Panc1 (cell line): ENCODE measurements around the gene SLC25A38.

Experiments used
- POLR2AphosphoS5 ChIP-seq: IDR thresholded peaks from 2 replicates; pipeline ENCODE4 v1.6.1; 2012; ENCODE audit warnings: mild to moderate bottlenecking, low read depth, low read length, moderate library complexity
- TF ChIP-seq, protein P1 (sequence below), 2 experiments: IDR thresholded peaks; 2 replicates each; pipeline ENCODE4 v1.6.1; 2011 to 2012; ENCODE audit warnings: low read depth in 2 of 2, control low read depth in 1 of 2, low read length in 1 of 2, mild to moderate bottlenecking in 1 of 2, moderate library complexity in 1 of 2; ENCODE audit not compliant: insufficient read depth in 1 of 2
- TF ChIP-seq, protein P2 (sequence below): fragments of 450-650 bp; IDR thresholded peaks from 2 replicates; pipeline ENCODE4 v1.5.1; 2017; ENCODE audit warnings: mild to moderate bottlenecking

DNA sequence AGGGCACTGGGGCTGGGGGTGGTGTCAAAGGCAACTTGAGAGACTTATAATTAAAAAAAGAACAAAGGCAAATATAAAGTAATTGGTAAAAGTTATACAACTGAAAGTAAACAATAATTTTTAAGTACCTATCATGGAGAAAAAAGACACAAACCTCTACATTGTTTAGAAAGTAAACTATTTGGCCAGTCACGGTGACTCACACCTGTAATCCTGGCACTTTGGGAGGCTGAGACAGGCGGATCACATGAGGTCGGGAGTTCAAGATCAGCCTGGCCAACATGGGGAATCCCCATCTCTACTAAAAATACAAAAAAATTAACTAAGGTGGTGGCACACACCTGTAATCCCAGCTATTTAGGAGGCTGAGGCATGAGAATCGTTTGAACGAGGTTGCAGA lies 49.2 kb downstream of the SLC25A38 start:
- TF ChIP-seq, protein P1, sequence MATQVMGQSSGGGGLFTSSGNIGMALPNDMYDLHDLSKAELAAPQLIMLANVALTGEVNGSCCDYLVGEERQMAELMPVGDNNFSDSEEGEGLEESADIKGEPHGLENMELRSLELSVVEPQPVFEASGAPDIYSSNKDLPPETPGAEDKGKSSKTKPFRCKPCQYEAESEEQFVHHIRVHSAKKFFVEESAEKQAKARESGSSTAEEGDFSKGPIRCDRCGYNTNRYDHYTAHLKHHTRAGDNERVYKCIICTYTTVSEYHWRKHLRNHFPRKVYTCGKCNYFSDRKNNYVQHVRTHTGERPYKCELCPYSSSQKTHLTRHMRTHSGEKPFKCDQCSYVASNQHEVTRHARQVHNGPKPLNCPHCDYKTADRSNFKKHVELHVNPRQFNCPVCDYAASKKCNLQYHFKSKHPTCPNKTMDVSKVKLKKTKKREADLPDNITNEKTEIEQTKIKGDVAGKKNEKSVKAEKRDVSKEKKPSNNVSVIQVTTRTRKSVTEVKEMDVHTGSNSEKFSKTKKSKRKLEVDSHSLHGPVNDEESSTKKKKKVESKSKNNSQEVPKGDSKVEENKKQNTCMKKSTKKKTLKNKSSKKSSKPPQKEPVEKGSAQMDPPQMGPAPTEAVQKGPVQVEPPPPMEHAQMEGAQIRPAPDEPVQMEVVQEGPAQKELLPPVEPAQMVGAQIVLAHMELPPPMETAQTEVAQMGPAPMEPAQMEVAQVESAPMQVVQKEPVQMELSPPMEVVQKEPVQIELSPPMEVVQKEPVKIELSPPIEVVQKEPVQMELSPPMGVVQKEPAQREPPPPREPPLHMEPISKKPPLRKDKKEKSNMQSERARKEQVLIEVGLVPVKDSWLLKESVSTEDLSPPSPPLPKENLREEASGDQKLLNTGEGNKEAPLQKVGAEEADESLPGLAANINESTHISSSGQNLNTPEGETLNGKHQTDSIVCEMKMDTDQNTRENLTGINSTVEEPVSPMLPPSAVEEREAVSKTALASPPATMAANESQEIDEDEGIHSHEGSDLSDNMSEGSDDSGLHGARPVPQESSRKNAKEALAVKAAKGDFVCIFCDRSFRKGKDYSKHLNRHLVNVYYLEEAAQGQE (IDR thresholded peaks at IDR 0.05; ENCODE audit: insufficient read depth in 1 of 2, low read depth in 2 of 2, low read length in 1 of 2) = no peak
- TF ChIP-seq, protein P2, sequence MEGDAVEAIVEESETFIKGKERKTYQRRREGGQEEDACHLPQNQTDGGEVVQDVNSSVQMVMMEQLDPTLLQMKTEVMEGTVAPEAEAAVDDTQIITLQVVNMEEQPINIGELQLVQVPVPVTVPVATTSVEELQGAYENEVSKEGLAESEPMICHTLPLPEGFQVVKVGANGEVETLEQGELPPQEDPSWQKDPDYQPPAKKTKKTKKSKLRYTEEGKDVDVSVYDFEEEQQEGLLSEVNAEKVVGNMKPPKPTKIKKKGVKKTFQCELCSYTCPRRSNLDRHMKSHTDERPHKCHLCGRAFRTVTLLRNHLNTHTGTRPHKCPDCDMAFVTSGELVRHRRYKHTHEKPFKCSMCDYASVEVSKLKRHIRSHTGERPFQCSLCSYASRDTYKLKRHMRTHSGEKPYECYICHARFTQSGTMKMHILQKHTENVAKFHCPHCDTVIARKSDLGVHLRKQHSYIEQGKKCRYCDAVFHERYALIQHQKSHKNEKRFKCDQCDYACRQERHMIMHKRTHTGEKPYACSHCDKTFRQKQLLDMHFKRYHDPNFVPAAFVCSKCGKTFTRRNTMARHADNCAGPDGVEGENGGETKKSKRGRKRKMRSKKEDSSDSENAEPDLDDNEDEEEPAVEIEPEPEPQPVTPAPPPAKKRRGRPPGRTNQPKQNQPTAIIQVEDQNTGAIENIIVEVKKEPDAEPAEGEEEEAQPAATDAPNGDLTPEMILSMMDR = no peak
- TF ChIP-seq POLR2AphosphoS5 = no peak
